ENCODE measurements around the gene NMD3.

The NMD3 gene

GRCh38 chr3:161289174-161289573, 68.1 kb downstream of the NMD3 start:
- DNase-seq = no peak

DNA sequence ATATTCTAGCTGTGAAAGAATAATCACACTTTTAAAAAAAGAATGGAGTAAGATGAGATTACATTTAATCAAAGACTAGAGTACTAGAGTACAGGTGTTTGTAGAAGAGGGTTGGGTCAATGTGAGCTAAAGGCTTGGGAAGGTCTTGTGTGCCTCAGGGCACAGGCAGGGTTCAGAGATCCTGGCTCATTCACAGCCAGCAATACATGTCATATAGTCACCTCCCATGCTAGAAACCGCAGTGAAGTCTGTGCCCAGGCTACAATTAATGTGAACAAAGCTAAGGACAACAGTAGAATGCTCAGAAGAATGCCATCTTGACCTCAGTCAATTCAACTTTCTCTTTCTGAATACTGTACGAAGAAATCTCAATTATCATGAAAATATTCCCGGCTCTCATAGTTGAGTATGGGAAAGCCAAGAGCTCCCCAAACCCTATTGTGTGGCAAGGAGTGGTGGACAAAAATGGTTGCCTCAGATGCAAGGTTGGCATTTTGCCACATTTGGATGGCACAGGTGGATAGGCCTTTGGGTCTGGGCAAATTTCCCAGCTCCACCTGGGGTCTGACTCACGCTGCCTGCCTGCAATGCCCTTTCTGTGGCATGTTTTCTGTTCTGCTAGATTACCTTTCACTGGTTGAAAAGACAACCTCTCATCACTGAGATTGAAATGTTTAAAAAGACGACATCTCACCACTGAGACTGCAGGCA, 70.2 kb downstream of the NMD3 start:
- DNase-seq = no peak

DNA sequence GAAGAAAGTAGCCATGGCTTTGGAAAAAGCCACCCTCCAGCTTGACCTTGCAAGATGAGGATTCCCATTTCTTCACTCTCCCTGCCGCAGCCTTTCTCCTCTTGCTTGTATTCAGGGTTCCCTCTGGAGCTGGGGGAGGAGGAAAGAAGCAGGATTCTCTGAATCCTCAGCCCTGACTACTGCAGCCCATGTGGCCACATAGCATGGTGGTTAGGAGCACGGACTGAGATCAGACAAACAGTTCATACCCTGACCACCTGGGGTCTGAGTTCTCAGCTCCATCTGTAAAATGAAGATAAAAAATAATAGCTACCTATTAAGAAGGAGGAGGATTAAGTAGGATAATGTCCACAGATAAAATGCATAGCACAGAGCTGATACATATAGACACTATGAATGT, 72.3 kb downstream of the NMD3 start:
- no peak for DNase-seq

DNA sequence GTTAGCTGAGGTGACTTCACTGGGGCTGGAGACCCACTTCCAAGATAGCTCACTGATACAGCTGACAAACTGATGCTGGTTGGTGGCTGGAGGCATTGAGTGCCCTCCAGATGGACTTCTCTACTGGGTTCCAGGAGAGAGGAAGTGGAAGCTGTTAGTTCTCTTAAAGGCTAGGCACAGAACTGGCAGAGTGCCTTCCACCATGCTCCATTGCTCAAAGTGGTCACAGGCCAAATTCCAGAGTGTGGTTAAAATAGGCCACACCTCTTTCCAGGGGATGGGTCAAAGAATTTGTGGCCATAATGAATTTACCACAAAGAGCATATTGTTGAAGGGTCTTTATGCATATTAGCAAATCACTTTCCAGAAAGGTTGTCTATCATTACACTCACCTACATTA, 74.2 kb downstream of the NMD3 start:
- DNase-seq = no peak

DNA sequence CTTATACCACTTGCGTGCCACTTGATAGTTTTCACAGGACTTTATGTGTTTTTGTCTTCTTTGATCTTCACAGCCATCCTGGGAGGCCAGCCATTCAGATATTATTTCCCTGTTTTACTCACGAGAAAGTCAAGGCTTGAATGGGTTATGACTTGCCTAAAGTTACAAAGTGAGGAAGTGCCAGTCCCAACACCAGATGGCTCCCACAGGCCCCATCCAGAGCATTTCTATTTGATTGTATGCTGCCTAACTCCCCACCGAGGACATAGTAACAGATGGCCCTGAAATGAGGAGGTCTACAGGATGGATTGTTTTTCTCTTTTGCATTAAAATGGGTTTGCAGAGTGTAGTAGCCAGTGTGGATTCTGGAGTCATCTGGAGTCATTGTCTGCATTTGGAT, 75.7 kb downstream of the NMD3 start:
- DNase-seq = no peak

Data from stimulated activated CD4-positive, alpha-beta T cell treated with anti-CD3 and anti-CD28 coated beads, Interleukin-15, amount 100 ng/mL, for 24 hours (primary cell).